RWPE2 (cell line): ENCODE data around the gene PCSK6.

ENCODE experiments used
- ATAC-seq: fragments of 200-7000 bp; cut with Tn5 transposase; 3 replicates; pipeline ENCODE4 v1.9.1; 2021; ENCODE audit warnings: low read depth
- DNase-seq: peaks from one replicate; pipeline ENCODE4 v3.0.0-alpha.2; 2020; ENCODE audit warnings: low spot score
- H3K27ac ChIP-seq: fragments of 450-650 bp; 2 replicates; pipeline ENCODE4 v1.5.1; 2017; ENCODE audit warnings: mild to moderate bottlenecking; ENCODE audit not compliant: poor library complexity, severe bottlenecking
- H3K27me3 ChIP-seq: fragments of 250-450 bp; sonication (Bioruptor Pico); 2 replicates; pipeline ENCODE4 v1.5.1; 2021; ENCODE audit warnings: mild to moderate bottlenecking, moderate library complexity; ENCODE audit not compliant: insufficient read depth, poor library complexity, severe bottlenecking
- H3K36me3 ChIP-seq: fragments of 250-450 bp; sonication (Bioruptor Pico); 2 replicates; pipeline ENCODE4 v1.5.1; 2020; ENCODE audit warnings: low read depth, mild to moderate bottlenecking, moderate library complexity
- H3K4me1 ChIP-seq: fragments of 250-450 bp; sonication (Bioruptor Pico); 2 replicates; pipeline ENCODE4 v1.5.1; 2021; ENCODE audit warnings: mild to moderate bottlenecking, moderate library complexity; ENCODE audit not compliant: insufficient read depth, poor library complexity, severe bottlenecking
- H3K4me3 ChIP-seq: fragments of 250-450 bp; sonication (Bioruptor Pico); 2 replicates; pipeline ENCODE4 v1.5.1; 2021; ENCODE audit warnings: mild to moderate bottlenecking, moderate library complexity; ENCODE audit not compliant: severe bottlenecking
- H3K9me3 ChIP-seq: fragments of 250-450 bp; sonication (Bioruptor Pico); 2 replicates; pipeline ENCODE4 v1.5.1; 2021; ENCODE audit warnings: mild to moderate bottlenecking, moderate library complexity; ENCODE audit not compliant: severe bottlenecking
- CTCF ChIP-seq: fragments of 450-650 bp; IDR thresholded peaks from one replicate; pipeline ENCODE4 v1.5.1; 2017; ENCODE audit warnings: mild to moderate bottlenecking, moderate library complexity; ENCODE audit not compliant: poor library complexity, severe bottlenecking

The PCSK6 gene

DNA sequence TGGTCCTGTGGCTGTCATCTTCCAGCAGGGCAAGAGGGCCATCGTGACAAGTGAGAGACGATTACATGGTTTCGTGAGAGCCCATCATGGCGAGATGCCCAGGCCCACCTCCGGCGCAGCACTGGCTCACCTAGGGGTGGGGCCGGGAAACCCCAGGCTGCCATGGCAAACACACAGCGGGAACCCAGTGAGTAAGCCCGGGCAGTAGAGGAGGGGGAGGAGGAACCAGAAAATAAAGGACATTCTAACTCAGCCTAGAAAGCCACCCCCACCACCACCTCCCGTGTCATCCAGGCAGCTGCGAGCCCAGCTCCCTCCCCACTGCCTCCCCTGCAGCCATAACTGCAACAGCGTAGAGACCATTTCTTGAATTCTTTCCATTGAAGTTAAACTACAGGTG is 52.3 kb downstream of the PCSK6 start:
- Histone ChIP-seq H3K36me3 (no peaks in the 10 kb centered on the region), H3K4me3 (no peak overlapping the region), H3K27ac (no peak overlapping the region), H3K9me3 (no peaks in the 10 kb centered on the region), H3K4me1 (peaks cover 9% of the 10 kb centered on the region), H3K27me3 (no peaks in the 10 kb centered on the region)
- DNase-seq (no peak), ATAC-seq (no peak)
- no peak for TF ChIP-seq CTCF

DNA sequence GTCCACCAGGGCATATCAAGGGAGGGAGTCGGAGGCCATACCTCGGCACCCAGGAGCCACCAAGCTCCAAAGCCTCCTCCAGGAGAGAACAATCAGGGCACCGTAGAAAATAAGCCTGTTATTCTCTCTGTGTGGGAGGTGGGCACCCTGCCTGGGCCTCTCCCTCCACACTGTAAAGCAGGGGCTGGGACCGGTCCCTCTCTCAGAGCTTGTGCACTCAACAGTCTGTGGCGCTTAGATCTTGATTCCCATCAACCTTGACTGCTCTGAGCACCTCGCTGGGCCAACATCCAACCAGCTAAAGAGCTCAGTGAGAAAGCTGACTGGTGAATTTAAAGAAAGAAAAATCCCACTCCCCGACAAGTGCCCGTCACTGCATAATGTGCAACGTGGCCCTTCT is 53.0 kb downstream of the PCSK6 start:
- DNase-seq (no peak), ATAC-seq (no peak)
- Histone ChIP-seq H3K27me3 (no peaks in the 10 kb centered on the region), H3K27ac (no peak overlapping the region), H3K9me3 (no peaks in the 10 kb centered on the region), H3K4me3 (no peak overlapping the region), H3K36me3 (no peaks in the 10 kb centered on the region), H3K4me1 (peaks cover 9% of the 10 kb centered on the region)
- TF ChIP-seq CTCF: no peak

DNA sequence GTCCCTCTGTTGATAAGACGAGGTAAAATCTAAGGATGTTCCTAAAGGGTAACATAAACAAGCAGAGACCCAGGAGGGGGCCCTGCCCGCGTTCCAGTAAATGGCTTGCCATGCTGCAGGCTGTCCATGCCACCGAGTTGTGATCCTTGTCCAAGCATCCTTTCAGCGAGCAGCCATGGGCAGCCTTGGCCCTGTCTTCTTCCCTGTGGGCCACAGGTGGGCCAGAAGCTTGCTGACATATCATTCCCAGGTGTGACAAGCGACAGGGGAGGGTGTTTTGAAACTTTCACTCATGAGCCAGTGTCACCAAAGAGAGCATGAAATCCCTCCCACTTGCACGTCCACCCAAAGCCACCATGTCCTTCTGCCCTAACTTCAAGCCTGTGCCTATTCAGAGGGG is 53.7 kb downstream of the PCSK6 start:
- no peak overlapping the region for H3K27ac ChIP-seq
- no peaks in the 10 kb centered on the region for H3K9me3 ChIP-seq
- H3K4me1 ChIP-seq: peaks cover 9% of the 10 kb centered on the region
- no peak overlapping the region for H3K4me3 ChIP-seq
- no peaks in the 10 kb centered on the region for H3K36me3 ChIP-seq
- no peaks in the 10 kb centered on the region for H3K27me3 ChIP-seq
- no peak for ATAC-seq
- TF ChIP-seq CTCF: no peak
- no peak for DNase-seq

DNA sequence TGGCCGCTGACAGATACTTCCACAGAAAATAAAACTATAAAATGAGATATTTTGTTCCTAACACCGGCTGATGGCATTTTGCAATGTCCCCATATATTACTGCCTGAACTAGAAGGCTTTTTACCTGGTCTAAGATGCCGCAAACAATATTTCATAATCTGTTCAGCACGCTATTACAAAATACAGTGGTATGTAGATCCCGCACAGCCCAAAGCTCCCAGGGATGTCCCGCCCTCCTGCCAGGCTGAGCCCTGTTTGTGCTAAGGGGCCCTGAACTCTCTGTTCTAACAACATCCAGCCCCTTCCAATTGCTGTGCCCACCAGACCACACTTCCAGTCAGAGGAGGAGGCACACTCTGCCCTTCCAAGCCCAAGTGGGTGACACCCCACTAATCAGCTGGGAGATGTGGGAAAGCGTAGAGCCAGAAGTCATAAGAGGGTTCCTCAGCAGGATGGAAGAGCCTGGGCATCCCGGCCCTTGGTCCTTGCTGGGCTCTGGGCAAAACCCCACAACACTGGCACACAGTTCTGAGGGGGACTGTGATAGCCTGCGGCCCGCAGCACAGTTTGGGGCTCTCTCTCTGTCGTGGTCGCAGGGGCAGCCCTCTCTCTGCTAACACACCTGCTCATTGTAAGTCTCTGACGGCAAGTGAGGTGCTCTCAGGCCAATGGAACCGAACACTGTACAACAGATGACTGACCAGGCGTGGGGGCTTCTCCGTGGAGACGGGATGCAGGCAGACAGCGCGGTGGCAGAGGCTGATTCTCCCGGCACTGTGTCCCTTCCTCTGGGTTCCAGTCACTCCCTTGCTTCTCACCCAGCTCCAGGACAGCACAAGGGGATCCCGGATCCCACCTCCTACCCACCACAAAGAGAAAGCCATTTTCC is 55.2 kb downstream of the PCSK6 start:
- TF ChIP-seq CTCF: no peak
- peaks cover 4% of the 10 kb centered on the region for H3K4me1 ChIP-seq
- DNase-seq (peak; percentile 60), ATAC-seq (peak; percentile 68)
- H3K27me3 ChIP-seq: no peaks in the 10 kb centered on the region
- H3K36me3 ChIP-seq: no peaks in the 10 kb centered on the region
- no peaks in the 10 kb centered on the region for H3K9me3 ChIP-seq
- no peak overlapping the region for H3K4me3 ChIP-seq
- H3K27ac ChIP-seq: no peak overlapping the region

DNA sequence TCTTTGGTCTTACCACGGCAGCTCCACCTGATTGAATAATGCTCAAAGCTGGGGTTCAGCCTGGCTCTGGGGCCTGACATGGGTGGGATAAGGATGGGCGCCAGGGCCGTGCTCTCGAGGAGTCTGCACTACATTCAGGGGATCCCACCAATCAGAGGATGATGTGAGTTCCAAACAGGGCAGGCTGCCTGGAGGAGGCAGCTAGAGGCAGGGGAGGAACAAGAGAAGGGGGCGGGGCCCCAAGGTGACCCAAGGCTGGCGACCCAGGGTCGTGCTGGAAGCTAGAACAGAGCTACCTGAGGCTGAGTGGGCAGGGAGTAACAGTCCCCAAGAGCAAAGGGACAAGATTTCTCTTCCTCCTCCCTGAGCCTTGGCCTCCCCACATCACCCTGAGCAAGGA is 56.1 kb downstream of the PCSK6 start:
- Histone ChIP-seq H3K36me3 (no peaks in the 10 kb centered on the region), H3K4me3 (no peak overlapping the region), H3K27ac (no peak overlapping the region), H3K9me3 (no peaks in the 10 kb centered on the region), H3K4me1 (peaks cover 4% of the 10 kb centered on the region), H3K27me3 (no peaks in the 10 kb centered on the region)
- TF ChIP-seq CTCF: no peak
- no peak for ATAC-seq
- no peak for DNase-seq
